HCEC 1CT (cell line): ENCODE results near the gene DCTN5.
"Not testable (repeated sequence)": the region's sequence is repeated elsewhere in the genome, so short reads cannot be mapped to it uniquely, and the experiment has no call there.

Experiments
- DNase-seq: peaks from one replicate; pipeline ENCODE4 v3.0.0-alpha.2; 2017

The DCTN5 gene

GRCh38 chr16:23694644-23695373 lies 53.5 kb downstream of the DCTN5 start:
- DNase-seq, result no peak

- no peak for DNase-seq
These were observed 54.5 kb downstream of the DCTN5 start for GRCh38 chr16:23695756-23696155.

GRCh38 chr16:23699100-23699499 lies 57.8 kb downstream of the DCTN5 start:
- no peak for DNase-seq

- DNase-seq, result no peak
These were observed 58.8 kb downstream of the DCTN5 start for GRCh38 chr16:23700093-23700492.

GRCh38 chr16:23700509-23700908 lies 59.2 kb downstream of the DCTN5 start:
- no peak for DNase-seq

- DNase-seq, result no peak
These were observed 59.8 kb downstream of the DCTN5 start for GRCh38 chr16:23701045-23701444.

- no peak for DNase-seq
These were observed 61.7 kb downstream of the DCTN5 start for GRCh38 chr16:23702951-23703350.

GRCh38 chr16:23704772-23705516 lies 63.7 kb downstream of the DCTN5 start:
- no peak for DNase-seq

- no peak for DNase-seq
These were observed 64.2 kb downstream of the DCTN5 start for GRCh38 chr16:23705517-23705902.

- no peak for DNase-seq
These were observed 65.2 kb downstream of the DCTN5 start for GRCh38 chr16:23706439-23706838.

- no peak for DNase-seq
These were observed 68.3 kb downstream of the DCTN5 start for GRCh38 chr16:23709536-23709935.

- DNase-seq, result no peak
These were observed 68.7 kb downstream of the DCTN5 start for GRCh38 chr16:23710008-23710407.

GRCh38 chr16:23710504-23710903 lies 69.2 kb downstream of the DCTN5 start:
- no peak for DNase-seq

GRCh38 chr16:23711785-23712184 lies 70.5 kb downstream of the DCTN5 start:
- no peak for DNase-seq

GRCh38 chr16:23712976-23713375 lies 71.7 kb downstream of the DCTN5 start, which contains the start of gene ERN2:
Gene ERN2 (minus strand): TSS chr16:23713222. CDS start chr16:23713187, 35 bp downstream.
- DNase-seq, result no peak

GRCh38 chr16:23716484-23716883 lies 75.2 kb downstream of the DCTN5 start:
- no peak for DNase-seq

- not testable (repeated sequence) for DNase-seq
These were observed 81.5 kb downstream of the DCTN5 start for GRCh38 chr16:23722613-23723240.

- DNase-seq, result no peak
These were observed 83.0 kb downstream of the DCTN5 start for GRCh38 chr16:23724096-23724784.

- no peak for DNase-seq
These were observed 83.5 kb downstream of the DCTN5 start for GRCh38 chr16:23724785-23725131.

GRCh38 chr16:23726710-23727109 lies 85.4 kb downstream of the DCTN5 start:
- no peak for DNase-seq
